Mononuclear cell (primary cell): ENCODE results near the gene SRGAP1. TPM values are rescaled to one million over a fixed set of nuclear protein-coding genes. Genes with fewer than 3 reads are reported as not detected.

Source experiments
- total RNA-seq: library from RNA; depleted of rRNA; stranded (reverse); fragments of >200 nt; gene quantifications from one replicate; pipeline ENCODE4 v1.2.3, GENCODE V29; 2012

SRGAP1 gene
- total RNA-seq, 1 donor: 2.1 TPM

Other genes with a start within 250 kb of the SRGAP1 start
- gene DPY19L2, start 176.2 kb upstream of the SRGAP1 start, total RNA-seq: 1.5 TPM
- gene RXYLT1, start 64.8 kb upstream of the SRGAP1 start, total RNA-seq: 6.2 TPM